HepG2 (cell line): ENCODE measurements around the gene RAB15. TPM values are rescaled to one million over a fixed set of nuclear protein-coding genes. Genes with fewer than 3 reads are reported as not detected.

ENCODE experiments used
- ATAC-seq: fragments of 200-7000 bp; cut with Tn5 transposase; 3 replicates; pipeline ENCODE4 v1.9.1; 2020; ENCODE audit warnings: mild to moderate bottlenecking, moderate library complexity
- BruUV-seq: library from RNA; stranded (reverse); fragments of 400-500 nt; replicated peaks from 2 replicates; lab custom pipeline; 2021; lab: Mats Ljungman, UMichigan
- CTCF ChIA-PET: fragments of 300-600 bp; formaldehyde crosslinking; extraction: SDS; loops from one replicate; lab custom pipeline; 2021; ENCODE audit warnings: low total read pairs, inconsistent platforms, low intra/inter-chr PET ratio; lab: Yijun Ruan, JAX
- POLR2A ChIA-PET: fragments of 350-600 bp; sonication (Branson Sonifier 250); formaldehyde crosslinking; loops from one replicate; lab custom pipeline; 2020; ENCODE audit warnings: antibody characterized with exemption, inconsistent platforms; lab: Yijun Ruan, JAX
- DNase-seq: peaks from one replicate; pipeline ENCODE4 v3.0.0-alpha.2; 2015; ENCODE audit warnings: low spot score
- FAIRE-seq: peaks from 3 replicates; lab custom pipeline; 2011; peaks lifted over from hg19 to GRCh38; lab: Jason Lieb, UNC
- H2AFZ ChIP-seq: one replicate; pipeline ENCODE4 v1.6.1; 2011; ENCODE audit warnings: low read length, inconsistent platforms
- H3K27ac ChIP-seq: fragments of 300-600 bp; 3 replicates; pipeline ENCODE4 v1.8.0; 2011; ENCODE audit warnings: mixed run types, mild to moderate bottlenecking, mixed read lengths, low read length, inconsistent platforms; ENCODE audit not compliant: insufficient read depth; ENCODE audit errors: extremely low read length
- H3K27me3 ChIP-seq, 2 experiments: fragments of 200-600 bp in 1 of 2; 2 replicates in 1 of 2; 3 replicates in 1 of 2; pipeline versions ENCODE4 v1.6.0 to v1.8.0; 2011; ENCODE audit warnings: low read length in 2 of 2, mild to moderate bottlenecking in 2 of 2, moderate library complexity in 2 of 2, inconsistent platforms in 1 of 2; ENCODE audit not compliant: insufficient read depth in 2 of 2, control insufficient read depth in 1 of 2
- H3K36me3 ChIP-seq, 2 experiments: fragments of 200-600 bp in 1 of 2; replicated peaks in 1 of 2; 2 replicates in 1 of 2; 3 replicates in 1 of 2; pipeline versions ENCODE4 v1.5.1 to v1.8.0; 2011; ENCODE audit warnings: low read length in 2 of 2, inconsistent platforms in 1 of 2; ENCODE audit not compliant: insufficient read depth in 2 of 2, control insufficient read depth in 1 of 2
- H3K4me1 ChIP-seq: 2 replicates; pipeline ENCODE4 v1.5.1; 2012; ENCODE audit warnings: low read length, inconsistent platforms; ENCODE audit not compliant: insufficient read depth
- H3K4me2 ChIP-seq: 2 replicates; pipeline ENCODE4 v1.6.0; 2011; ENCODE audit warnings: low read depth, low read length, inconsistent platforms
- H3K4me3 ChIP-seq, 3 experiments: fragments of 200-600 bp in 1 of 3; sonication (generic), shearing (Covaris generic) in 1 of 3; replicated peaks in 1 of 3; 2 replicates each; pipeline ENCODE4 v1.5.1; 2011 to 2016; ENCODE audit warnings: low read length in 3 of 3, inconsistent platforms in 2 of 3, low read depth in 2 of 3, mild to moderate bottlenecking in 2 of 3, control low read depth in 1 of 3, mixed read lengths in 1 of 3; ENCODE audit not compliant: insufficient read depth in 1 of 3
- H3K79me2 ChIP-seq: one replicate; pipeline ENCODE4 v1.6.1; 2011; ENCODE audit warnings: low read length, inconsistent platforms; ENCODE audit not compliant: insufficient read depth
- H3K9ac ChIP-seq: 2 replicates; pipeline ENCODE4 v1.6.0; 2011; ENCODE audit warnings: mild to moderate bottlenecking, low read depth, low read length, inconsistent platforms; ENCODE audit not compliant: insufficient read depth
- H3K9me3 ChIP-seq: 2 replicates; pipeline ENCODE4 v1.5.1; 2012; ENCODE audit warnings: mild to moderate bottlenecking, low read length
- H4K20me1 ChIP-seq: 2 replicates; pipeline ENCODE4 v1.6.0; 2011; ENCODE audit warnings: inconsistent platforms, mild to moderate bottlenecking, low read length, moderate library complexity; ENCODE audit not compliant: insufficient read depth
- CREM ChIP-seq, 2 experiments: sonication (generic) in 1 of 2; formaldehyde crosslinking in 1 of 2; IDR thresholded peaks; 2 replicates each; pipeline versions ENCODE4 v1.4.0 to v1.6.1; 2016 to 2020; ENCODE audit warnings: antibody characterized with exemption in 1 of 2, mild to moderate bottlenecking in 1 of 2, missing genetic modification reagents in 1 of 2
- ESRRA ChIP-seq: sonication (generic); formaldehyde crosslinking; IDR thresholded peaks from 2 replicates; pipeline ENCODE4 v1.5.1; 2020; ENCODE audit warnings: mild to moderate bottlenecking, low read depth, missing genetic modification reagents
- FOXJ3 ChIP-seq: sonication (generic); formaldehyde crosslinking; IDR thresholded peaks from 2 replicates; pipeline ENCODE4 v1.4.0; 2020; ENCODE audit warnings: missing genetic modification reagents, mild to moderate bottlenecking, borderline replicate concordance
- IKZF1 ChIP-seq: fragments of 450-650 bp; IDR thresholded peaks from 2 replicates; pipeline ENCODE4 v1.7.1; 2016
- MXD4 ChIP-seq: IDR thresholded peaks from 2 replicates; pipeline ENCODE4 v1.6.1; 2016; ENCODE audit warnings: mild to moderate bottlenecking, missing biosample characterization, missing genetic modification reagents
- REL ChIP-seq: sonication (generic); formaldehyde crosslinking; conservative IDR thresholded peaks from 2 replicates; pipeline ENCODE4 v1.8.0; 2022; ENCODE audit warnings: mild to moderate bottlenecking, missing genetic modification reagents, moderate library complexity
- SETDB1 ChIP-seq: sonication (generic); formaldehyde crosslinking; IDR thresholded peaks from 2 replicates; pipeline ENCODE4 v1.5.1; 2020; ENCODE audit warnings: missing genetic modification reagents, mild to moderate bottlenecking, borderline replicate concordance
- SMARCC2 ChIP-seq: fragments of 450-650 bp; IDR thresholded peaks from 2 replicates; pipeline ENCODE4 v1.6.1; 2017; ENCODE audit warnings: antibody characterized with exemption, mild to moderate bottlenecking
- SRSF9 ChIP-seq: fragments of 200-400 bp; formaldehyde crosslinking; IDR thresholded peaks from 2 replicates; pipeline ENCODE4 v1.6.1; 2018; ENCODE audit warnings: borderline replicate concordance, mild to moderate bottlenecking, low read depth, low read length; ENCODE audit not compliant: insufficient read depth, poor library complexity, severe bottlenecking
- TMF1 ChIP-seq: sonication (generic); formaldehyde crosslinking; IDR thresholded peaks from 2 replicates; pipeline ENCODE4 v1.8.1; 2022; ENCODE audit warnings: low read depth, missing genetic modification reagents
- ZFP1 ChIP-seq: IDR thresholded peaks from 2 replicates; pipeline ENCODE4 v1.6.1; 2016
- ZFP90 ChIP-seq: sonication (generic); formaldehyde crosslinking; IDR thresholded peaks from 2 replicates; pipeline ENCODE4 v1.8.0; 2022; ENCODE audit warnings: missing genetic modification reagents, mild to moderate bottlenecking, inconsistent platforms, borderline replicate concordance
- ZMYM3 ChIP-seq: sonication (generic); formaldehyde crosslinking; IDR thresholded peaks from 2 replicates; pipeline ENCODE4 v1.5.1; 2020; ENCODE audit warnings: mild to moderate bottlenecking, missing genetic modification reagents
- ZNF230 ChIP-seq: sonication (generic); formaldehyde crosslinking; IDR thresholded peaks from 2 replicates; pipeline ENCODE4 v1.4.0; 2020; ENCODE audit warnings: mild to moderate bottlenecking, missing genetic modification reagents
- WGBS: methylation state at CpG from one replicate; pipeline ENCODE4 v1.1.6; 2017; ENCODE audit warnings: low lambda C conversion rate; 5-methylcytosine and 5-hydroxymethylcytosine counted together
- in situ Hi-C: cut with HindIII; loops from 2 replicates; pipeline ENCODE4 v1.10.0; 2017; ENCODE audit warnings: low pct_unique_long_range_greater_than_20kb; ENCODE audit not compliant: extremely low pct_ligation_motif_present
- intact Hi-C: fragments of 100-400 bp; cut with micrococcal nuclease; formaldehyde crosslinking; loops from one replicate; pipeline ENCODE4 v1.10.0; 2022; ENCODE audit not compliant: unreplicated experiment
- polyA plus RNA-seq, 8 experiments: library from polyadenylated mRNA; depleted of rRNA in 3 of 8; stranded (reverse) in 7 of 8; unstranded in 1 of 8; fragments of >200 nt; fragmentation: Illumina TruSeq in 4 of 8; extraction: Trizol in 4 of 8; gene quantifications; 2 replicates each; pipeline versions ENCODE4 v1.2.1 to v1.2.3, GENCODE V29; 2011 to 2016; ENCODE audit warnings: low read depth in 4 of 8, missing spikeins in 1 of 8, mixed read lengths in 1 of 8; ENCODE audit not compliant: insufficient read depth in 1 of 8
- total RNA-seq, 5 experiments: library from RNA; depleted of rRNA; stranded (reverse); fragments of >200 nt; fragmentation: Illumina TruSeq; extraction: Trizol; gene quantifications; 2 replicates each; pipeline ENCODE4 v1.2.3, GENCODE V29; 2016; ENCODE audit warnings: low read depth in 1 of 5
- TF ChIP-seq, protein P1 (sequence below): sonication (generic); formaldehyde crosslinking; IDR thresholded peaks from 2 replicates; pipeline ENCODE4 v1.4.0; 2020; ENCODE audit warnings: missing genetic modification reagents
- TF ChIP-seq, protein P2 (sequence below): IDR thresholded peaks from 2 replicates; pipeline ENCODE4 v1.6.1; 2016; ENCODE audit warnings: missing compliant biosample characterization, missing genetic modification reagents, borderline replicate concordance
- TF ChIP-seq, protein P3 (sequence below): IDR thresholded peaks from 2 replicates; pipeline ENCODE4 v1.6.1; 2012; ENCODE audit warnings: inconsistent platforms

Gene RAB15
- total and polyA plus RNA-seq, 2 of the 13 experiments (the other 11 are each of a cell fraction or from before 2014, with no cell fraction given), result 7.4 to 18.5 TPM

DNA sequence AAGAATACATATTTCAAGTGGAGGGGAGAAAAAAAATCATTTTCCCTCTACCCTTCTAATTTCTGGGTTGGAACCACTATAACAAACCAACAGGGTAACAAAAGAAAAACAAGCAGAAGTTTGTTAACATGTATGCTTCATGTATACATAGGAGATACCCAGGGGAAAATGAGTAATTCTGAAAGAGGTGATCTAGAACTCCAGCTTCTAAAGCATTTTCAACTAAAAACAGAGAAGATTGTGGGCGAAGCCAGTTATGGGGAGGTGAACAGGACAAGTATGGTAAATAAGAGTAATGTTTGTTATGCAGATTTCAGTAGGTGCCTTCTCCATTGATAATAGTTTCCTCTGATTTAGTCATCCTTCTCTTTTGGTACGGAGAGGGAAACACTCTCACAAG, 31.3 kb upstream of the RAB15 start (continued):
- no peak for TF ChIP-seq SRSF9
- TF ChIP-seq ZMYM3 (CRISPR knock-in tag), result no peak
- no peak for TF ChIP-seq TMF1 (CRISPR knock-in tag)

DNA sequence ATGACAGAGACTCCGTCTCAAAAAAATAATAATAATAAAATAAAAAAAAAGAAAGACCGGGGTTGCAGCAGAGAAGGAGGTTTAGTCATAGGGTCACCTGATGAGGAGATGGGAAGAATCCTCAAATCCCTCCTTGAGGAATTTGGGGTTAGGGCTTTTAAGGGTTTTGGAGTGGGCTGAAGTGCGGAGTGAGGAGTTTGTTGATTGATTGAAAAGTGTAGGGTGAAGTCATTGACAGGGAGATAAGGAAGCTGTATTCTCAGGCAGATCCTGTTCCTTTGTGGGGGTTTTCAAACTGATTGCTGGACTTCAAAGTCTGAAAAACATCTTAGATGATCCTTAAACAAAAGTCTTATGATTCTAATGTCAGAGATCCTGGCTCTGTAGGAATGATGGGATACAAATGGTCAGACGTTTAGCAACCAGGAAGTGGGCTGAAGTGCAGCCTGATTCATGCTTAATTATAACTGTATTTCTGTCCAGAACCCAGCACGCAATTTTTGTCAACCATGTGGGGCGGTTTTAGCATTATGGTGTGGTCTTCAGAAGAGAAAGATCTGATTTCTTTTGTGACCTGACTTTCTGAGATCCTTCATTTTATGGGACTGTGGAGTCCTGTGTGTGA, 30.6 kb upstream of the RAB15 start:
- in situ Hi-C loops, result no loop called here

More for the DNA sequence above, 30.6 kb upstream of the RAB15 start:
- no peaks in the 10 kb centered on the region for H3K27me3 ChIP-seq
- intact Hi-C loops, result no loop called here
- DNase-seq (no peak), ATAC-seq (no peak), FAIRE-seq (peak; percentile 21)
- no peak overlapping the region for H3K4me2 ChIP-seq
- ChIA-PET POLR2A (no interaction called here), CTCF (no interaction called here)
- H3K4me3 ChIP-seq, result no peak overlapping the region
- H3K9ac ChIP-seq, result no peak overlapping the region
- H3K36me3 ChIP-seq, result peaks cover 9 to 28% of the 10 kb centered on the region in 2 experiments
- H3K79me2 ChIP-seq, result peaks cover 25% of the 10 kb centered on the region
- TF ChIP-seq ZFP90 (CRISPR knock-in tag) (no peak), REL (no peak), IKZF1 (no peak), SMARCC2 (no peak), FOXJ3 (no peak), ESRRA (CRISPR knock-in tag) (no peak), ZNF230 (CRISPR knock-in tag) (no peak), MXD4 (CRISPR knock-in tag) (no peak), ZFP1 (no peak), SETDB1 (no peak), CREM (IDR thresholded peaks at IDR 0.05) (no peak), CREM (CRISPR knock-in tag; IDR thresholded peaks at IDR 0.05) (no peak)
- TF ChIP-seq, protein P1, sequence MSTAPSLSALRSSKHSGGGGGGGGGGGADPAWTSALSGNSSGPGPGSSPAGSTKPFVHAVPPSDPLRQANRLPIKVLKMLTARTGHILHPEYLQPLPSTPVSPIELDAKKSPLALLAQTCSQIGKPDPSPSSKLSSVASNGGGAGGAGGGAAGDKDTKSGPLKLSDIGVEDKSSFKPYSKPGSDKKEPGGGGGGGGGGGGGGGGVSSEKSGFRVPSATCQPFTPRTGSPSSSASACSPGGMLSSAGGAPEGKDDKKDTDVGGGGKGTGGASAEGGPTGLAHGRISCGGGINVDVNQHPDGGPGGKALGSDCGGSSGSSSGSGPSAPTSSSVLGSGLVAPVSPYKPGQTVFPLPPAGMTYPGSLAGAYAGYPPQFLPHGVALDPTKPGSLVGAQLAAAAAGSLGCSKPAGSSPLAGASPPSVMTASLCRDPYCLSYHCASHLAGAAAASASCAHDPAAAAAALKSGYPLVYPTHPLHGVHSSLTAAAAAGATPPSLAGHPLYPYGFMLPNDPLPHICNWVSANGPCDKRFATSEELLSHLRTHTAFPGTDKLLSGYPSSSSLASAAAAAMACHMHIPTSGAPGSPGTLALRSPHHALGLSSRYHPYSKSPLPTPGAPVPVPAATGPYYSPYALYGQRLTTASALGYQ (CRISPR knock-in tag), result no peak
- TF ChIP-seq, protein P2, sequence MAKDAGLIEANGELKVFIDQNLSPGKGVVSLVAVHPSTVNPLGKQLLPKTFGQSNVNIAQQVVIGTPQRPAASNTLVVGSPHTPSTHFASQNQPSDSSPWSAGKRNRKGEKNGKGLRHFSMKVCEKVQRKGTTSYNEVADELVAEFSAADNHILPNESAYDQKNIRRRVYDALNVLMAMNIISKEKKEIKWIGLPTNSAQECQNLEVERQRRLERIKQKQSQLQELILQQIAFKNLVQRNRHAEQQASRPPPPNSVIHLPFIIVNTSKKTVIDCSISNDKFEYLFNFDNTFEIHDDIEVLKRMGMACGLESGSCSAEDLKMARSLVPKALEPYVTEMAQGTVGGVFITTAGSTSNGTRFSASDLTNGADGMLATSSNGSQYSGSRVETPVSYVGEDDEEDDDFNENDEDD, result no peak
- TF ChIP-seq, protein P3, sequence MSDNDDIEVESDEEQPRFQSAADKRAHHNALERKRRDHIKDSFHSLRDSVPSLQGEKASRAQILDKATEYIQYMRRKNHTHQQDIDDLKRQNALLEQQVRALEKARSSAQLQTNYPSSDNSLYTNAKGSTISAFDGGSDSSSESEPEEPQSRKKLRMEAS, result no peak
- WGBS, result 91% methylated on average over 6 of the region's 6 CpGs
- no peak overlapping the region for H2AFZ ChIP-seq
- peaks cover 10% of the 10 kb centered on the region for H3K4me1 ChIP-seq
- no peaks in the 10 kb centered on the region for H4K20me1 ChIP-seq
- BruUV-seq, result no TSS peak
- no peaks in the 10 kb centered on the region for H3K9me3 ChIP-seq
- no peak overlapping the region for H3K27ac ChIP-seq
